ENCODE data around the gene HECTD4.

DNA sequence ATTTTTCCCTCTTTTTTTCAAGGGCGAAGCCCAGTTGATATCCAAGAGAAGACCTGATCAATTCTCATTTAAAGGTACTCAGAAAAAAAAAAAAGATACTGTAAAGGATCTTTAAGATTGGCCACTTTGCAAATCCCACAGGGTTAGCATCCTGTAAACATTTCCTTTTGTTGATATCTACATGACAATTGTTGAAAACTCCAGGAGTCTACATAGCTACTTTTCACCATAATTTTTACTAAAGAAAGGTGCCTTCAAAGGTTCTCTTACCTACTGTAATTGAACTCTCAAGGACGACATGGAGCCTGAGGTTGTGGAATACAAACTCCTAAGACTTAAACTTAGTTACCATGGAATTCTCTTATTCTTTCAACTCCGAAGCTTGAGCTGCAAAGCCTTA, 125.5 kb downstream of the HECTD4 start:
- TF ChIP-seq, protein P1, sequence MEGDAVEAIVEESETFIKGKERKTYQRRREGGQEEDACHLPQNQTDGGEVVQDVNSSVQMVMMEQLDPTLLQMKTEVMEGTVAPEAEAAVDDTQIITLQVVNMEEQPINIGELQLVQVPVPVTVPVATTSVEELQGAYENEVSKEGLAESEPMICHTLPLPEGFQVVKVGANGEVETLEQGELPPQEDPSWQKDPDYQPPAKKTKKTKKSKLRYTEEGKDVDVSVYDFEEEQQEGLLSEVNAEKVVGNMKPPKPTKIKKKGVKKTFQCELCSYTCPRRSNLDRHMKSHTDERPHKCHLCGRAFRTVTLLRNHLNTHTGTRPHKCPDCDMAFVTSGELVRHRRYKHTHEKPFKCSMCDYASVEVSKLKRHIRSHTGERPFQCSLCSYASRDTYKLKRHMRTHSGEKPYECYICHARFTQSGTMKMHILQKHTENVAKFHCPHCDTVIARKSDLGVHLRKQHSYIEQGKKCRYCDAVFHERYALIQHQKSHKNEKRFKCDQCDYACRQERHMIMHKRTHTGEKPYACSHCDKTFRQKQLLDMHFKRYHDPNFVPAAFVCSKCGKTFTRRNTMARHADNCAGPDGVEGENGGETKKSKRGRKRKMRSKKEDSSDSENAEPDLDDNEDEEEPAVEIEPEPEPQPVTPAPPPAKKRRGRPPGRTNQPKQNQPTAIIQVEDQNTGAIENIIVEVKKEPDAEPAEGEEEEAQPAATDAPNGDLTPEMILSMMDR (IDR thresholded peaks at IDR 0.05) = no peak
- TF ChIP-seq EZH2 (IDR thresholded peaks at IDR 0.05; ENCODE audit: borderline replicate concordance, insufficient read depth, low read depth, low read length, poor library complexity, severe bottlenecking) = no peak

Data from B cell (primary cell).